A673 (cell line): ENCODE measurements around the gene RIC8B. TPM values are rescaled to one million over a fixed set of nuclear protein-coding genes. Genes with fewer than 3 reads are reported as not detected.

Source experiments
- BruUV-seq: library from RNA; stranded (reverse); fragments of 400-500 nt; replicated peaks from 2 replicates; lab custom pipeline; 2021; lab: Mats Ljungman, UMichigan
- CTCF ChIA-PET: fragments of 300-600 bp; sonication (Branson Sonifier 250); formaldehyde crosslinking; loops from one replicate; lab custom pipeline; 2022; ENCODE audit warnings: antibody characterized with exemption; lab: Charles Lee
- POLR2A ChIA-PET: fragments of 300-600 bp; sonication (Branson Sonifier 250); formaldehyde crosslinking; loops from one replicate; lab custom pipeline; 2022; ENCODE audit warnings: antibody characterized with exemption; ENCODE audit not compliant: low non-redundant PET; lab: Charles Lee
- DNase-seq: peaks from one replicate; pipeline ENCODE4 v3.0.0-alpha.2; 2015; ENCODE audit warnings: low spot score
- H3K27ac ChIP-seq: fragments of 200-600 bp; sonication (generic); 2 replicates; pipeline ENCODE4 v1.5.1; 2016; ENCODE audit warnings: mixed run types, low read depth, mild to moderate bottlenecking, mixed read lengths, antibody characterized with exemption, low read length; ENCODE audit not compliant: poor library complexity, severe bottlenecking
- H3K27me3 ChIP-seq: fragments of 200-600 bp; sonication (generic); replicated peaks from 2 replicates; pipeline ENCODE4 v1.6.1; 2017; ENCODE audit warnings: mixed run types, low read depth, mild to moderate bottlenecking, mixed read lengths, antibody characterized with exemption, low read length; ENCODE audit not compliant: insufficient read depth, poor library complexity
- H3K36me3 ChIP-seq: fragments of 200-600 bp; sonication (generic); 2 replicates; pipeline ENCODE4 v1.6.1; 2016; ENCODE audit warnings: mixed run types, mild to moderate bottlenecking, mixed read lengths, antibody characterized with exemption, low read length; ENCODE audit not compliant: insufficient read depth, poor library complexity, severe bottlenecking
- H3K4me1 ChIP-seq: fragments of 200-600 bp; sonication (generic); 2 replicates; pipeline ENCODE4 v1.6.1; 2017; ENCODE audit warnings: mixed run types, mild to moderate bottlenecking, mixed read lengths, antibody characterized with exemption, low read length; ENCODE audit not compliant: insufficient read depth, poor library complexity, severe bottlenecking
- H3K4me3 ChIP-seq: fragments of 200-600 bp; sonication (generic); 2 replicates; pipeline ENCODE4 v1.5.1; 2016; ENCODE audit warnings: low read depth, mixed run types, mild to moderate bottlenecking, mixed read lengths, low read length; ENCODE audit not compliant: poor library complexity, severe bottlenecking
- H3K9me3 ChIP-seq: fragments of 200-600 bp; sonication (generic); 2 replicates; pipeline ENCODE4 v1.6.1; 2016; ENCODE audit warnings: mixed run types, low read depth, mild to moderate bottlenecking, mixed read lengths, antibody characterized with exemption, low read length; ENCODE audit not compliant: poor library complexity, severe bottlenecking
- EZH2 ChIP-seq: fragments of 200-600 bp; sonication (generic); IDR thresholded peaks from 2 replicates; pipeline ENCODE4 v1.6.1; 2017; ENCODE audit warnings: borderline replicate concordance, low read depth, mild to moderate bottlenecking, mixed read lengths, antibody characterized with exemption, low read length; ENCODE audit not compliant: poor library complexity, severe bottlenecking
- intact Hi-C: fragments of 100-400 bp; cut with micrococcal nuclease; formaldehyde crosslinking; loops from one replicate; pipeline ENCODE4 v1.10.0; 2022; ENCODE audit not compliant: unreplicated experiment
- total RNA-seq: library from RNA; stranded (reverse); gene quantifications from 2 replicates; pipeline ENCODE4 v1.2.3, GENCODE V29; 2021
- TF ChIP-seq, protein P1 (sequence below): fragments of 300-800, 200-600 bp; sonication (generic); conservative IDR thresholded peaks from 2 replicates; pipeline ENCODE4 v1.5.1; 2017; ENCODE audit warnings: low read depth, mild to moderate bottlenecking, antibody characterized with exemption, low read length, moderate library complexity, mixed read lengths

The RIC8B gene
- total RNA-seq, 1 experiment from 2014 or later = 21.3 TPM

- POLR2A ChIA-PET = interaction anchor here (0.5 kb wide), 1 partner anchor 77 kb away, joined by 8 read pairs; no protein-coding TSS in a partner anchor
- H3K36me3 ChIP-seq = no peaks in the 10 kb centered on the region
- H3K4me1 ChIP-seq = peaks cover 28% of the 10 kb centered on the region
- DNase-seq = peak; percentile 90
- H3K27me3 ChIP-seq = no peaks in the 10 kb centered on the region
- peak overlapping the region; percentile 67 for H3K27ac ChIP-seq
- no peak for TF ChIP-seq EZH2
- TF ChIP-seq, protein P1, sequence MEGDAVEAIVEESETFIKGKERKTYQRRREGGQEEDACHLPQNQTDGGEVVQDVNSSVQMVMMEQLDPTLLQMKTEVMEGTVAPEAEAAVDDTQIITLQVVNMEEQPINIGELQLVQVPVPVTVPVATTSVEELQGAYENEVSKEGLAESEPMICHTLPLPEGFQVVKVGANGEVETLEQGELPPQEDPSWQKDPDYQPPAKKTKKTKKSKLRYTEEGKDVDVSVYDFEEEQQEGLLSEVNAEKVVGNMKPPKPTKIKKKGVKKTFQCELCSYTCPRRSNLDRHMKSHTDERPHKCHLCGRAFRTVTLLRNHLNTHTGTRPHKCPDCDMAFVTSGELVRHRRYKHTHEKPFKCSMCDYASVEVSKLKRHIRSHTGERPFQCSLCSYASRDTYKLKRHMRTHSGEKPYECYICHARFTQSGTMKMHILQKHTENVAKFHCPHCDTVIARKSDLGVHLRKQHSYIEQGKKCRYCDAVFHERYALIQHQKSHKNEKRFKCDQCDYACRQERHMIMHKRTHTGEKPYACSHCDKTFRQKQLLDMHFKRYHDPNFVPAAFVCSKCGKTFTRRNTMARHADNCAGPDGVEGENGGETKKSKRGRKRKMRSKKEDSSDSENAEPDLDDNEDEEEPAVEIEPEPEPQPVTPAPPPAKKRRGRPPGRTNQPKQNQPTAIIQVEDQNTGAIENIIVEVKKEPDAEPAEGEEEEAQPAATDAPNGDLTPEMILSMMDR = no peak
- H3K9me3 ChIP-seq = no peaks in the 10 kb centered on the region
- CTCF ChIA-PET = interaction anchor here (1.2 kb wide), 1 partner anchor 483 kb away, joined by 3 read pairs; the partner anchor contains the start of gene POLR3B
- H3K4me3 ChIP-seq = no peak overlapping the region
- intact Hi-C loops = loop anchor here (1.0 to 5.0 kb wide), 4 partner anchors 77 to 613 kb away; partner anchors contain the start of gene RFX4
- BruUV-seq = no TSS peak
Measured at GRCh38 chr12:106840243-106840642, 65.8 kb downstream of the RIC8B start.

DNA sequence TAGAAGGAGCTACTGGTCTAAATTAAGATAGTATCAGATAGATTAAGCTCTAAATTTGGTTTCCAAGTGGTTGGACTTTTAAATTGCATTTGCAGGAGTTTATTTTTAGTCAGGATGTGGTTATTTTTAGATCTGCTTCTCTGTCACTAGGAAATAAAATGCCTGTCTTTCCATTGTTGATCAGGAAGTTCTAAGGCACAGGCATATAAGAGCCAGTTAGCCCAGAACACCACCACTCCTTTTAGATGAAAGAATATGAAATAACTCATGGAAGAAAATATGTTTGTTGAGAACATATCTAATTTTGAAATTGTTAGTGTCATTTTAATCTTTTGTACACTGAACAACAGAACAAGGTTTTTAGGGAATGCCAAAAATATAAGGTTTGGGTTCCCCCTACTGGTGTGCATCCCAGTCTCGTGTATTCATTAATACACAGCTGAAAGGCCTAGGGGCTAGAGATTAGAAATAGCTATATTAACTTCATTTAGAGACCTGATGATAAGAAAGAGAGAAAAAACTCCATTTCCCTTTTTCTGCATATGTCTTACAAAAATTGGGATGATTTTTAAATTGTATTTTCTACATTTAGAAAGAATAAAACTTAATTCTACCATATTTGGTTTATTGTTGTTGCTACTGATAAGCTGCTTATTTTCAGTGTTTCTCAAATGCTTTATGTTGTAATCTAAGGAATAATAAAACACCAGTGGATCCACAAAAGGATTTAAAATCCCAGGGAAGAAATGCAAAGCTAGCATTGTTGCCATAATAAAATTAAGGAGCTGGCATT is 67.2 kb downstream of the RIC8B start:
- TF ChIP-seq EZH2 = no peak
- TF ChIP-seq, protein P1 = peak; percentile 86
- Histone ChIP-seq H3K36me3 (no peaks in the 10 kb centered on the region), H3K4me1 (peaks cover 28% of the 10 kb centered on the region), H3K27me3 (no peaks in the 10 kb centered on the region), H3K4me3 (no peak overlapping the region), H3K9me3 (no peaks in the 10 kb centered on the region), H3K27ac (peak overlapping the region; percentile 67)
- peak; percentile 73 for DNase-seq
- intact Hi-C loops = loop anchor here (2.0 to 5.0 kb wide), 3 partner anchors 76 to 615 kb away; partner anchors contain the start of gene RFX4
- ChIA-PET POLR2A (no interaction called here), CTCF (interaction anchor here (0.5 to 2.5 kb wide), 4 partner anchors 12 to 605 kb away, joined by 3 to 14 read pairs (median 8); partner anchors contain the start of gene POLR3B)
- no TSS peak for BruUV-seq

GRCh38 chr12:106845902-106846301 is 71.4 kb downstream of the RIC8B start:
- H3K4me1 ChIP-seq = peaks cover 8% of the 10 kb centered on the region
- H3K9me3 ChIP-seq = no peaks in the 10 kb centered on the region
- DNase-seq = no peak
- no peak overlapping the region for H3K4me3 ChIP-seq
- intact Hi-C loops = no loop called here
- no peak for TF ChIP-seq EZH2
- TF ChIP-seq, protein P1 = no peak
- POLR2A ChIA-PET = no interaction called here
- BruUV-seq = no TSS peak
- no peaks in the 10 kb centered on the region for H3K36me3 ChIP-seq
- CTCF ChIA-PET = no interaction called here
- H3K27ac ChIP-seq = no peak overlapping the region
- H3K27me3 ChIP-seq = no peaks in the 10 kb centered on the region
